ENCODE data around the gene SCGN.

DNA sequence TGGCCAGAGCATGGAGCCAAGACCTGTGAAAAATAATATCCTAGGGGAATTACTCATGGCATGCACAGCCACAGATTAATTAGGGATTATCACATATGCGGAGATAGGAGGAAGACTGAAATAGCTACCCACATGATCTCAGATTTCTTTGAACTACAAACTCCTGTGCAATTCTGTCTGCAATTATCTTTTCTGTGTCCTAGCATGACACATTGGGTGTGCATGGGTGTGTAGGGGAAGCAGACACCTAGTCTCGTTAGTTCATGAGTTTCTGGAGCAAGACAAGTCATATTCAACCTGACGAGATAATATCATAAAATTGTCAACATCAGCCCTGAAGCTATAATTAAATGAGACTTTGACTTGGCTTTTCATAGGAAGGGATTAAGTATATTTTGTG, 98.9 kb downstream of the SCGN start:
- TF ChIP-seq, protein P1, sequence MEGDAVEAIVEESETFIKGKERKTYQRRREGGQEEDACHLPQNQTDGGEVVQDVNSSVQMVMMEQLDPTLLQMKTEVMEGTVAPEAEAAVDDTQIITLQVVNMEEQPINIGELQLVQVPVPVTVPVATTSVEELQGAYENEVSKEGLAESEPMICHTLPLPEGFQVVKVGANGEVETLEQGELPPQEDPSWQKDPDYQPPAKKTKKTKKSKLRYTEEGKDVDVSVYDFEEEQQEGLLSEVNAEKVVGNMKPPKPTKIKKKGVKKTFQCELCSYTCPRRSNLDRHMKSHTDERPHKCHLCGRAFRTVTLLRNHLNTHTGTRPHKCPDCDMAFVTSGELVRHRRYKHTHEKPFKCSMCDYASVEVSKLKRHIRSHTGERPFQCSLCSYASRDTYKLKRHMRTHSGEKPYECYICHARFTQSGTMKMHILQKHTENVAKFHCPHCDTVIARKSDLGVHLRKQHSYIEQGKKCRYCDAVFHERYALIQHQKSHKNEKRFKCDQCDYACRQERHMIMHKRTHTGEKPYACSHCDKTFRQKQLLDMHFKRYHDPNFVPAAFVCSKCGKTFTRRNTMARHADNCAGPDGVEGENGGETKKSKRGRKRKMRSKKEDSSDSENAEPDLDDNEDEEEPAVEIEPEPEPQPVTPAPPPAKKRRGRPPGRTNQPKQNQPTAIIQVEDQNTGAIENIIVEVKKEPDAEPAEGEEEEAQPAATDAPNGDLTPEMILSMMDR (IDR thresholded peaks at IDR 0.05; ENCODE audit: borderline replicate concordance, extremely low read depth, low read length, poor library complexity, severe bottlenecking): no peak
- no peak for TF ChIP-seq EZH2 (IDR thresholded peaks at IDR 0.05; ENCODE audit: borderline replicate concordance, low read depth, low read length, severe bottlenecking)

Data from DND-41 (cell line).